Spleen (tissue), 11 donors: ENCODE measurements around the gene TMEM131L. TPM values are rescaled to one million over a fixed set of nuclear protein-coding genes. Genes with fewer than 3 reads are reported as not detected.
A peak's percentile ranks its signal among the peaks of the same experiment; 100 is the strongest.
"Not testable (repeated sequence)": the region's sequence is repeated elsewhere in the genome, so short reads cannot be mapped to it uniquely, and the experiment has no call there.

Experiments
- DNase-seq: peaks from one replicate; pipeline ENCODE4 v3.0.0-alpha.2; 2020
- H3K27ac ChIP-seq, 8 donors: fragments of 200-600 bp; sonication (generic) in 7 of 8; 1 replicate in 4 of 8; 2 replicates in 4 of 8; pipeline versions ENCODE4 v1.5.0 to v1.8.0; 2016 to 2021; ENCODE audit warnings: inconsistent platforms in 4 of 8, mild to moderate bottlenecking in 4 of 8, moderate library complexity in 1 of 8
- H3K27me3 ChIP-seq, 7 donors: fragments of 200-600 bp; sonication (generic) in 6 of 7; replicated peaks in 1 of 7; 1 replicate in 4 of 7; 2 replicates in 3 of 7; pipeline versions ENCODE4 v1.5.0 to v1.8.0; 2016 to 2021; ENCODE audit warnings: inconsistent platforms in 3 of 7, mild to moderate bottlenecking in 1 of 7
- H3K36me3 ChIP-seq, 6 donors: fragments of 200-600 bp; sonication (generic) in 5 of 6; 1 replicate in 4 of 6; 2 replicates in 2 of 6; pipeline versions ENCODE4 v1.5.0 to v1.8.0; 2016 to 2021; ENCODE audit warnings: inconsistent platforms in 2 of 6
- H3K4me1 ChIP-seq, 6 donors: fragments of 200-600 bp; sonication (generic) in 5 of 6; 1 replicate in 3 of 6; 2 replicates in 3 of 6; pipeline versions ENCODE4 v1.5.0 to v1.8.0; 2016 to 2021; ENCODE audit warnings: inconsistent platforms in 3 of 6
- H3K4me3 ChIP-seq, 8 donors: fragments of 200-600 bp; sonication (generic) in 7 of 8; 1 replicate in 4 of 8; 2 replicates in 4 of 8; pipeline versions ENCODE4 v1.5.0 to v1.8.0; 2016 to 2021; ENCODE audit warnings: inconsistent platforms in 4 of 8, mild to moderate bottlenecking in 4 of 8, moderate library complexity in 2 of 8
- H3K9me3 ChIP-seq, 8 donors: fragments of 200-600 bp; sonication (generic) in 7 of 8; 1 replicate in 4 of 8; 2 replicates in 4 of 8; pipeline versions ENCODE4 v1.5.0 to v1.8.0; 2016 to 2021; ENCODE audit warnings: inconsistent platforms in 4 of 8
- POLR2A ChIP-seq, 3 donors: fragments of 450-650 bp; IDR thresholded peaks; one replicate each; pipeline ENCODE4 v1.5.1; 2017; ENCODE audit warnings: antibody characterized with exemption in 3 of 3, mild to moderate bottlenecking in 1 of 3
- POLR2AphosphoS5 ChIP-seq, 3 donors: sonication (generic); formaldehyde crosslinking; IDR thresholded peaks; one replicate each; pipeline ENCODE4 v1.5.1; 2017; ENCODE audit warnings: antibody characterized with exemption in 3 of 3
- whole genome bisulfite sequencing, 5 donors: extraction: QIAGEN DNeasy Blood & Tissue Kit in 3 of 5; methylation state at CpG; one replicate each; pipeline versions ENCODE4 v1.1.5 to v1.1.7; 2013 to 2018; 5-methylcytosine and 5-hydroxymethylcytosine counted together
- intact Hi-C: fragments of 100-400 bp; cut with DNase I; formaldehyde crosslinking; loops from one replicate; pipeline ENCODE4 v1.15.0; 2023; ENCODE audit warnings: low total_unique reads
- polyA plus RNA-seq, 3 donors: library from polyadenylated mRNA; stranded (reverse); fragments of 200-250 nt; gene quantifications; one replicate each; pipeline ENCODE4 v1.2.1, GENCODE V29; 2013
- total RNA-seq, 7 donors: library from RNA; depleted of rRNA in 3 of 7; stranded (reverse); fragments of >200 nt in 3 of 7; fragmentation: NEBNext Ultra II Directional in 4 of 7; extraction: Animal tissue kit (Norgen Biotek cat#: 25700) in 4 of 7; gene quantifications; one replicate each; pipeline versions ENCODE4 v1.1.0 to v1.2.1, GENCODE V29; 2016 to 2021
- TF ChIP-seq, protein P1 (sequence below), 11 experiments: fragments of 200-600 bp in 7 of 11; fragments of 450-650 bp in 4 of 11; sonication (generic) in 4 of 11; IDR thresholded peaks in 8 of 11; conservative IDR thresholded peaks in 3 of 11; 1 replicate in 7 of 11; 2 replicates in 4 of 11; pipeline versions ENCODE4 v1.4.0 to v1.8.0; 2016 to 2021; ENCODE audit warnings: antibody characterized with exemption in 11 of 11, inconsistent platforms in 4 of 11, mild to moderate bottlenecking in 1 of 11
- donor health status: healthy with polysubstance abuse.
- donor health status: DM: no; HTN: no; CAD: no; lungs with moderate emphysema.
- donor health status: DM: no; HTN: no; CAD: no.
- donor health status: Bipolar disorder and iron deficiency.
- donor health status: healthy.
- donor health status: DM: no; HTN: no; CAD: no.
- donor health status: DM: yes; HTN: yes; CAD: no.

The TMEM131L gene
- total and polyA plus RNA-seq, 10 donors, result 20.9 to 105 (median 80.1) TPM

GRCh38 chr4:153466949-153467896 lies 1.1 kb downstream of the TMEM131L start:
- 1 to 2% (median 1%) methylated on average over 30 to 43 of the region's 43 CpGs for WGBS, 5 donors
- Histone ChIP-seq H3K4me1 (peaks cover 31 to 73% (median 63%) of the 10 kb centered on the region in 6 donors), H3K27me3 (no peaks in the 10 kb centered on the region), H3K27ac (peak overlapping the region; percentile 94 to 98 (median 96)), H3K9me3 (no peaks in the 10 kb centered on the region), H3K36me3 (peaks cover 0 to 13% (median 0%) of the 10 kb centered on the region in 6 donors), H3K4me3 (peak overlapping the region; percentile 86 to 100 (median 98))
- intact Hi-C loops, result loop anchor here (10.0 kb wide), 1 partner anchor 108 kb away; no protein-coding TSS in a partner anchor
- peak; percentile 97 for DNase-seq
- TF ChIP-seq POLR2AphosphoS5 (IDR thresholded peaks at IDR 0.05), result peak; percentile 86 to 88 (median 86)
- TF ChIP-seq POLR2A (IDR thresholded peaks at IDR 0.05), result no peak

- peak overlapping the region; percentile 86 to 100 (median 98) for H3K4me3 ChIP-seq
- TF ChIP-seq POLR2AphosphoS5 (IDR thresholded peaks at IDR 0.05), result no peak
- TF ChIP-seq POLR2A (IDR thresholded peaks at IDR 0.05), result no peak
- TF ChIP-seq, protein P1, sequence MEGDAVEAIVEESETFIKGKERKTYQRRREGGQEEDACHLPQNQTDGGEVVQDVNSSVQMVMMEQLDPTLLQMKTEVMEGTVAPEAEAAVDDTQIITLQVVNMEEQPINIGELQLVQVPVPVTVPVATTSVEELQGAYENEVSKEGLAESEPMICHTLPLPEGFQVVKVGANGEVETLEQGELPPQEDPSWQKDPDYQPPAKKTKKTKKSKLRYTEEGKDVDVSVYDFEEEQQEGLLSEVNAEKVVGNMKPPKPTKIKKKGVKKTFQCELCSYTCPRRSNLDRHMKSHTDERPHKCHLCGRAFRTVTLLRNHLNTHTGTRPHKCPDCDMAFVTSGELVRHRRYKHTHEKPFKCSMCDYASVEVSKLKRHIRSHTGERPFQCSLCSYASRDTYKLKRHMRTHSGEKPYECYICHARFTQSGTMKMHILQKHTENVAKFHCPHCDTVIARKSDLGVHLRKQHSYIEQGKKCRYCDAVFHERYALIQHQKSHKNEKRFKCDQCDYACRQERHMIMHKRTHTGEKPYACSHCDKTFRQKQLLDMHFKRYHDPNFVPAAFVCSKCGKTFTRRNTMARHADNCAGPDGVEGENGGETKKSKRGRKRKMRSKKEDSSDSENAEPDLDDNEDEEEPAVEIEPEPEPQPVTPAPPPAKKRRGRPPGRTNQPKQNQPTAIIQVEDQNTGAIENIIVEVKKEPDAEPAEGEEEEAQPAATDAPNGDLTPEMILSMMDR (IDR thresholded peaks at IDR 0.05 in 8 of 11, conservative IDR thresholded peaks at IDR 0.05 in 3 of 11), result no peak
- peaks cover 35 to 80% (median 70%) of the 10 kb centered on the region in 6 donors for H3K4me1 ChIP-seq
- WGBS, 5 donors, result 0 to 3% (median 1%) methylated on average over 4 of the region's 4 CpGs
- peak overlapping the region; percentile 94 to 98 (median 96) for H3K27ac ChIP-seq
- H3K27me3 ChIP-seq, result no peaks in the 10 kb centered on the region
- no peak for DNase-seq
- peaks cover 0 to 13% (median 0%) of the 10 kb centered on the region in 6 donors for H3K36me3 ChIP-seq
- intact Hi-C loops, result loop anchor here (10.0 kb wide), 1 partner anchor 107 kb away; no protein-coding TSS in a partner anchor
- no peaks in the 10 kb centered on the region for H3K9me3 ChIP-seq
These were observed 1.7 kb downstream of the TMEM131L start for GRCh38 chr4:153467897-153468262.

- WGBS, 5 donors, result 17 to 40% (median 36%) methylated on average over 1 of the region's 1 CpG
- H3K36me3 ChIP-seq, result peaks cover 0 to 19% (median 1%) of the 10 kb centered on the region in 6 donors
- no peak for TF ChIP-seq POLR2A (IDR thresholded peaks at IDR 0.05)
- TF ChIP-seq POLR2AphosphoS5 (IDR thresholded peaks at IDR 0.05), result no peak
- TF ChIP-seq, protein P1 (IDR thresholded peaks at IDR 0.05 in 8 of 11, conservative IDR thresholded peaks at IDR 0.05 in 3 of 11), result no peak
- no peak for DNase-seq
- peak overlapping the region; percentile 50 to 98 (median 96) for H3K27ac ChIP-seq
- intact Hi-C loops, result loop anchor here (10.0 kb wide), 1 partner anchor 106 kb away; no protein-coding TSS in a partner anchor
- H3K27me3 ChIP-seq, result no peaks in the 10 kb centered on the region
- H3K9me3 ChIP-seq, result no peaks in the 10 kb centered on the region
- peak overlapping the region; percentile 86 to 100 (median 98) for H3K4me3 ChIP-seq
- H3K4me1 ChIP-seq, result peaks cover 36 to 87% (median 77%) of the 10 kb centered on the region in 6 donors
These were observed 2.4 kb downstream of the TMEM131L start for GRCh38 chr4:153468587-153468986.

DNA sequence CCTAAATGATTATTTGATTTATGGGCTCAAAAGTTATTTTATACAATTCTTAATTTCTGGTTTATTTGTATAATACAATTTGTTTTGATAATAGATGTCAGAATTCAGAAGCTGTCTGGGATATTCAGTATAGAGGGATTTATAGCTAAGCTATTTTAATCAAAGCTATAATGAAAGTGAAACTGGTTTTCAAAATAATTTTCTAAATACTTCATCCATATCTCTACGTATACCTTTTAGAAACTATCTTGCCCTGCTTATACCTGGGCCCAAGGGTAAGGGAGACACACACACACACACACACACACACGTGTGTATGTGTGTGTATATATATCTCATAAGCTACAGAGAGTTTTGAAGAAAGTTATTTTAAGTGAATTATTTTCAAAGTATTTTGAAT lies 2.9 kb downstream of the TMEM131L start:
- intact Hi-C loops, result loop anchor here (10.0 kb wide), 1 partner anchor 106 kb away; no protein-coding TSS in a partner anchor
- H3K4me3 ChIP-seq, result peak overlapping the region; percentile 86 to 100 (median 98)
- no peaks in the 10 kb centered on the region for H3K27me3 ChIP-seq
- TF ChIP-seq POLR2A (IDR thresholded peaks at IDR 0.05) (no peak), POLR2AphosphoS5 (IDR thresholded peaks at IDR 0.05) (no peak)
- TF ChIP-seq, protein P1 (IDR thresholded peaks at IDR 0.05 in 8 of 11, conservative IDR thresholded peaks at IDR 0.05 in 3 of 11), result no peak
- 3 to 29% (median 13%) methylated on average over 2 of the region's 2 CpGs for WGBS, 5 donors
- H3K27ac ChIP-seq, result peak overlapping the region; percentile 38 to 98 (median 96)
- no peak for DNase-seq
- H3K36me3 ChIP-seq, result peaks cover 0 to 24% (median 5%) of the 10 kb centered on the region in 6 donors
- H3K4me1 ChIP-seq, result peaks cover 36 to 90% (median 80%) of the 10 kb centered on the region in 6 donors
- no peaks in the 10 kb centered on the region for H3K9me3 ChIP-seq

DNA sequence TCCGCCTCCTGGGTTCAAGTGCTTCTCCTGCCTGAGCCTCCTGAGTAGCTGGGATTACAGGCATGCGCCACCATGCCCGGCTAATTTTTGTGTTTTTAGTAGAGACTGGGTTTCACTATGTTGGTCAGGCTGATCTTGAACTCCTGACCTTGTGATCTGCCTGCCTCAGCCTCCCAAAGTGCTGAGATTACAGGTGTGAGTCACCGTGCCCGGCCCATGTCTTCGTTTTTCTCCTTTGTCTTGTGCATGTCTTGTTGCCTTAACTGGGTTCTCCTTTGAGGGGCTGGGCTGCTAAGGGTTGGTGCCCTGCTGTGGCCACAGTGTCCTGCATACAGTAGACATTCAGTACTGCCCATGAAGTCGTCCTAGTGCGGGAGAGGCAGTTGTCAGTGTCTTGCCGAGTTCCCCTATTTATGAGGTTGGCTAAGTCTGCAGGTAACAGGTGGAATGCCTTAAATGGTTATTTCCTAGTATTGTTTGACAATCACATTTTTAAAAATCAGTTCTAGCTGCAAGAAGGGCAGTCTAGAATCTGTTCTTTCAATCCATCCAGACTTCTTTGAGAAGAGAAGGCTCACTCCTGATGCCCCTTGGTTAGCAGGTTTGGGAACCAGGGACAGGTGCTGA lies 5.0 kb downstream of the TMEM131L start:
- H3K9me3 ChIP-seq, DNase-seq, intact Hi-C loops, H3K27me3 ChIP-seq: not testable (repeated sequence)
- peaks cover 3 to 45% (median 19%) of the 10 kb centered on the region in 6 donors for H3K36me3 ChIP-seq
- peak overlapping the region in 7 of 8 donors; percentile 51 to 98 (median 71) for H3K27ac ChIP-seq
- WGBS, 5 donors, result 62 to 71% (median 66%) methylated on average over 9 of the region's 9 CpGs
- peaks cover 27 to 91% (median 85%) of the 10 kb centered on the region in 6 donors for H3K4me1 ChIP-seq
- H3K4me3 ChIP-seq, result peak overlapping the region in 4 of 8 donors; percentile 5 to 86 (median 18)
